Epidermal melanocyte (primary cell): ENCODE data around the gene IPO4.
"Not testable (repeated sequence)": the region's sequence is repeated elsewhere in the genome, so short reads cannot be mapped to it uniquely, and the experiment has no call there.

ENCODE experiments used
- DNase-seq: peaks from one replicate; pipeline ENCODE4 v3.0.0; 2011; ENCODE audit warnings: low spot score; ENCODE audit not compliant: insufficient read length

The IPO4 gene

GRCh38 chr14:24216876-24217275 is 28.3 kb upstream of the IPO4 start:
- not testable (repeated sequence) for DNase-seq

GRCh38 chr14:24216345-24216699 is 27.7 kb upstream of the IPO4 start:
- no peak for DNase-seq

- peak; percentile 82 for DNase-seq
Measured at GRCh38 chr14:24215495-24216344, 27.1 kb upstream of the IPO4 start, which contains the start of gene MDP1. TSS of gene MDP1 (minus strand) at chr14:24216066. CDS start at chr14:24215955, 111 bp downstream.

- no peak for DNase-seq
Measured at GRCh38 chr14:24213866-24214662, 25.4 kb upstream of the IPO4 start.

GRCh38 chr14:24212924-24213865 is 24.6 kb upstream of the IPO4 start, which contains the start of gene CHMP4A:
TSS of gene CHMP4A (minus strand) at chr14:24213488. CDS start at chr14:24213439, 49 bp downstream.
- DNase-seq: peak; percentile 95

- no peak for DNase-seq
Measured at GRCh38 chr14:24211311-24211710, 22.7 kb upstream of the IPO4 start.

GRCh38 chr14:24207625-24208024 is 19.0 kb upstream of the IPO4 start:
- no peak for DNase-seq

- no peak for DNase-seq
Measured at GRCh38 chr14:24207104-24207551, 18.5 kb upstream of the IPO4 start.

GRCh38 chr14:24206260-24207103 is 17.9 kb upstream of the IPO4 start:
- DNase-seq: no peak

GRCh38 chr14:24204163-24205146 is 15.8 kb upstream of the IPO4 start:
- DNase-seq: no peak

- not testable (repeated sequence) for DNase-seq
Measured at GRCh38 chr14:24203249-24203886, 14.8 kb upstream of the IPO4 start.

GRCh38 chr14:24202538-24202937 is 13.9 kb upstream of the IPO4 start:
- not testable (repeated sequence) for DNase-seq

GRCh38 chr14:24198814-24199524 is 10.4 kb upstream of the IPO4 start:
- DNase-seq: no peak

- DNase-seq: no peak
Measured at GRCh38 chr14:24197056-24197450, 8.4 kb upstream of the IPO4 start.

GRCh38 chr14:24196071-24197055 is 7.7 kb upstream of the IPO4 start:
- no peak for DNase-seq

GRCh38 chr14:24195186-24196070 is 6.8 kb upstream of the IPO4 start, which contains the start of gene TM9SF1:
TSS of gene TM9SF1 (minus strand) at chr14:24195441. CDS start at chr14:24195019, 422 bp downstream.
- DNase-seq: peak; percentile 94
